ENCODE data around the gene KCNG1. TPM values are rescaled to one million over a fixed set of nuclear protein-coding genes. Genes with fewer than 3 reads are reported as not detected.

KCNG1 gene
- total RNA-seq, 1 donor from 2014 or later: 4.4 TPM

DNA sequence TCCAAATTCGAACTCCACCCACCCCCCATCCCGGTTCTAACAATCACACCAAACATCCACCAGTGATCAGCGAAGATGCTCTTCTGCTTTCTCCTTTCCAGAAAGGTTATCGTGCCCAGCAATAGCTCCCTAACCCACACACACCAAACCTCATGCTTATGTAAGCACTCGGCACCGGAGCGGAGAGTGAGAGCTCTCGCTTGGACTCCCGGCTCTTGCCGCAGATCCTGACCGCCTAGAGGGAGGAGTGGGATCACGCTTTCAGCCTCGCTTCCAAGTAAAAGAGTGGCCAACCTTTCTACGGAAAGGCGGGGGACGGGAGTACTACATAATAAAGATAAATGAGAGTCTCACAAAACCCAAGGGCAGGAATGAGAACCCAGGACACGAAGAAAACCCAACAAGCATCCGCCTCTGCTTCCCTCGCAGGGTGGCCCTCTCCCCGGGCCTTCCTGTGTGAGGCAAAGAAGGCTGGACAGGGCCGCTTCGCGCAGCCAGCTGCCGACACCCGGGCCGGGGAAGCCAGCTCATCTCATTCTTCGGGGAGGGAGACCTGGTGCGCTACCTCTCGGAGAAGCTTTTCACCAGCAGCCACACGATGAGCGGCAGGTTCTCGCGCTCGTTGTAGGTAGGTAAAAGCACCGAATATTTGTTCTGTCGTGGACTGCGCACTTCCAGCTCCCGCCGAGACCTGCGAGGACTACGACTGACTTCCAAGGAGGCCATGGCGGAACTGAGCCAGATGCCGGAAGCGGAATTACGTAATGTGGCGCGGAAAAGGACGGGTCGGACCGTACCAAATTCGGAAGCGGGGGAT lies 64.9 kb downstream of the KCNG1 start, which contains the start of gene DPM1:
DPM1 (minus strand) TSS at position 735 of the 817 bp plus-strand sequence; CDS start at position 726, 9 bp downstream.
- H3K4me3 Mint-ChIP-seq (ENCODE audit: unreplicated experiment): peak within 1 kb of the TSS; percentile 95
- H3K27ac Mint-ChIP-seq (ENCODE audit: unreplicated experiment): peak within 1 kb of the TSS; percentile 97
- H3K4me1 Mint-ChIP-seq (ENCODE audit: unreplicated experiment): peaks cover 22% of the 10 kb centered on the region
- H3K27me3 Mint-ChIP-seq (ENCODE audit: unreplicated experiment): peaks cover 8% of the 10 kb centered on the region
- H3K9me3 Mint-ChIP-seq (ENCODE audit: unreplicated experiment): no peaks in the 10 kb centered on the region
- H3K36me3 Mint-ChIP-seq (ENCODE audit: low read depth, unreplicated experiment): no peaks in the 10 kb centered on the region
- DNase-seq (ENCODE audit: low spot score): peak; percentile 85
- TF ChIP-seq, protein P1, sequence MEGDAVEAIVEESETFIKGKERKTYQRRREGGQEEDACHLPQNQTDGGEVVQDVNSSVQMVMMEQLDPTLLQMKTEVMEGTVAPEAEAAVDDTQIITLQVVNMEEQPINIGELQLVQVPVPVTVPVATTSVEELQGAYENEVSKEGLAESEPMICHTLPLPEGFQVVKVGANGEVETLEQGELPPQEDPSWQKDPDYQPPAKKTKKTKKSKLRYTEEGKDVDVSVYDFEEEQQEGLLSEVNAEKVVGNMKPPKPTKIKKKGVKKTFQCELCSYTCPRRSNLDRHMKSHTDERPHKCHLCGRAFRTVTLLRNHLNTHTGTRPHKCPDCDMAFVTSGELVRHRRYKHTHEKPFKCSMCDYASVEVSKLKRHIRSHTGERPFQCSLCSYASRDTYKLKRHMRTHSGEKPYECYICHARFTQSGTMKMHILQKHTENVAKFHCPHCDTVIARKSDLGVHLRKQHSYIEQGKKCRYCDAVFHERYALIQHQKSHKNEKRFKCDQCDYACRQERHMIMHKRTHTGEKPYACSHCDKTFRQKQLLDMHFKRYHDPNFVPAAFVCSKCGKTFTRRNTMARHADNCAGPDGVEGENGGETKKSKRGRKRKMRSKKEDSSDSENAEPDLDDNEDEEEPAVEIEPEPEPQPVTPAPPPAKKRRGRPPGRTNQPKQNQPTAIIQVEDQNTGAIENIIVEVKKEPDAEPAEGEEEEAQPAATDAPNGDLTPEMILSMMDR (IDR thresholded peaks at IDR 0.05; ENCODE audit: unreplicated experiment): no peak

DNA sequence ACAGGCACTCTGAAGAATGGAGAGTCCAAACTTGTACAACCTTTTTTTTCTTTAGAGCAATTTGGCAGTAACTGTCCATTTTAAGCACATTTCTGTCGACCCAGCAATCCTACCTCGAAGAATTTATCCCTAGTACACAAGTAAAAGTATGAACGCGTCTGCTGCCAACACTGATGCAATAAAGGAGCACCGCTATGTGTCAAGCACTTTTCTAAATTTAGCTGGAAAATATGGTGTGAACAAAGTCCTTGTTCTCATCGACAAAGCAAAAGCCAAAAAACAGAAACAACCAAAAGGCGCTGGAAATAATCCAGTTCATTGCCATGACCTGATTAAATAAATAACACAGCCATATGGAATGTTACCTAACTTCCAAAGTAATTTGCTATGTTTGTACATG lies 65.6 kb downstream of the KCNG1 start:
- H3K9me3 Mint-ChIP-seq (ENCODE audit: unreplicated experiment): no peaks in the 10 kb centered on the region
- H3K4me1 Mint-ChIP-seq (ENCODE audit: unreplicated experiment): peaks cover 22% of the 10 kb centered on the region
- no peak for DNase-seq (ENCODE audit: low spot score)
- peak overlapping the region; percentile 97 for H3K27ac Mint-ChIP-seq (ENCODE audit: unreplicated experiment)
- no peaks in the 10 kb centered on the region for H3K36me3 Mint-ChIP-seq (ENCODE audit: low read depth, unreplicated experiment)
- TF ChIP-seq, protein P1 (IDR thresholded peaks at IDR 0.05; ENCODE audit: unreplicated experiment): no peak
- peak overlapping the region; percentile 95 for H3K4me3 Mint-ChIP-seq (ENCODE audit: unreplicated experiment)
- H3K27me3 Mint-ChIP-seq (ENCODE audit: unreplicated experiment): peaks cover 8% of the 10 kb centered on the region

DNA sequence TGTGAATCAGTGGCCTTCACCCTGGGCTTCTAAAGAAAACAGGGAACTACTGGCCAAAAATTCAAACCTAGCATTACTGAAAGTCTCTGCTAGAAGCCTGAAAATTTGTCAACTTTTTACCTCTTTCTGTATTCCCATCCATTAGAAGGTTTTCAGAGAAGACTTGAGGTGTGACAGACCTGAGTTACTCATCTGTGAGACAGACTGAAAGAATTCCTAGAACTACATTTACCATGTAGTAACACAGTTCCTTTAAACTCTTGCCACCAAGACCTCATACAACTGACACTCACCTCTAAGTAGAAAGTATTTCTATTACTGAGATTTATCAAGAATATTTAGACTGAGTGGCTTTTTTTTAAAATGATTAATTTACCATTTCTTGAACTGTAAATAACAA lies 69.1 kb downstream of the KCNG1 start:
- Mint-ChIP-seq H3K36me3 (ENCODE audit: low read depth, unreplicated experiment) (no peaks in the 10 kb centered on the region), H3K27ac (ENCODE audit: unreplicated experiment) (no peak overlapping the region), H3K27me3 (ENCODE audit: unreplicated experiment) (peaks cover 8% of the 10 kb centered on the region), H3K9me3 (ENCODE audit: unreplicated experiment) (no peaks in the 10 kb centered on the region), H3K4me1 (ENCODE audit: unreplicated experiment) (peaks cover 15% of the 10 kb centered on the region), H3K4me3 (ENCODE audit: unreplicated experiment) (no peak overlapping the region)
- TF ChIP-seq, protein P1 (IDR thresholded peaks at IDR 0.05; ENCODE audit: unreplicated experiment): no peak
- no peak for DNase-seq (ENCODE audit: low spot score)

Other genes starting within 250 kb of the KCNG1 start
- gene BCAS4, start 228.0 kb downstream of the KCNG1 start, total RNA-seq (ENCODE audit: unreplicated experiment): 7.6 TPM
- gene ADNP, start 91.7 kb downstream of the KCNG1 start, total RNA-seq (ENCODE audit: unreplicated experiment): 92.7 TPM
- 40.0 TPM for gene DPM1, start 64.6 kb downstream of the KCNG1 start, total RNA-seq (ENCODE audit: unreplicated experiment)
- 6.3 TPM for gene MOCS3, start 64.3 kb downstream of the KCNG1 start, total RNA-seq (ENCODE audit: unreplicated experiment)

Data from endothelial cell (in vitro differentiated cells).